GM19351 (cell line): ENCODE measurements around the gene SMAD4.
"Not testable (repeated sequence)": the region's sequence is repeated elsewhere in the genome, so short reads cannot be mapped to it uniquely, and the experiment has no call there.

Source experiments
- ATAC-seq: cut with Tn5 transposase; IDR thresholded peaks from one replicate; pipeline ENCODE4 v1.9.1; 2021; ENCODE audit warnings: mild to moderate bottlenecking, moderate library complexity; ENCODE audit not compliant: unreplicated experiment

Gene SMAD4

GRCh38 chr18:51108330-51108729 lies 78.3 kb downstream of the SMAD4 start:
- ATAC-seq: no peak

DNA sequence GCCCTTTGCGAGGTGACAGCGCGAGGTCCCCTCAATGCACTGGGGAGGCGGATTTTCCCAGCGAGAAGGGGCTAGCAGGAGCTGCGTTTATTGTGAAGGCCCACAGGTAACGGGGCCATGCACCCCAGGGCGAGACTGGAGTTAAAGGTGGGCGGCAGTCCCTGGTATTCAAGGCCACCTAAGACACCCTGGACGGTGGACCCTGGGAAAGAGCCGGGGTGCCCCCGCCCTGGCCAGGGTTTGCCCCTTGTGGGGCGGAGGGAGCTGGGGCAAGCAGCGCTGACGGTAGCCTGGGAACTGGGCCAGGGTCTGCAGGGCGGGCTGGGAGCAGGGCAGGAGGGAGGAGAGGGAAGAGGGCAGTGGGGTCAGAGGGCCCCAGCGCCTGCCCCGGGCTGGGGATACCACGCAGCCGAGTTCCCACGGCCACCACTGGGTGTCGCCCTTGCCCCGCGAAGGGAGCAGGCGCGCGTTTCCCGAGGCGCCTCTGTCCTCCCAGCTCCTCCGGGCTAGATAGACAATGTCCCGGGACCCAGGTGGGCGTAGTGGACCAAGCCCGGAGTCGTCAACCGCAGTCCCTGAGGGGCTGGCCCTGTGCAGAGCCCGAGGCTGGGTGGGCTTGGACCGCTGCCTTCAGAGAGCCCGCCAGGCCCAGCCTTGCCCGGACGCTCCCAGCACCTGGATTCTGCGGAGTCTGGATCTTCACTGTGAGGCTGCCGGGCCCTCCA lies 80.2 kb downstream of the SMAD4 start:
- ATAC-seq: peak; percentile 88

DNA sequence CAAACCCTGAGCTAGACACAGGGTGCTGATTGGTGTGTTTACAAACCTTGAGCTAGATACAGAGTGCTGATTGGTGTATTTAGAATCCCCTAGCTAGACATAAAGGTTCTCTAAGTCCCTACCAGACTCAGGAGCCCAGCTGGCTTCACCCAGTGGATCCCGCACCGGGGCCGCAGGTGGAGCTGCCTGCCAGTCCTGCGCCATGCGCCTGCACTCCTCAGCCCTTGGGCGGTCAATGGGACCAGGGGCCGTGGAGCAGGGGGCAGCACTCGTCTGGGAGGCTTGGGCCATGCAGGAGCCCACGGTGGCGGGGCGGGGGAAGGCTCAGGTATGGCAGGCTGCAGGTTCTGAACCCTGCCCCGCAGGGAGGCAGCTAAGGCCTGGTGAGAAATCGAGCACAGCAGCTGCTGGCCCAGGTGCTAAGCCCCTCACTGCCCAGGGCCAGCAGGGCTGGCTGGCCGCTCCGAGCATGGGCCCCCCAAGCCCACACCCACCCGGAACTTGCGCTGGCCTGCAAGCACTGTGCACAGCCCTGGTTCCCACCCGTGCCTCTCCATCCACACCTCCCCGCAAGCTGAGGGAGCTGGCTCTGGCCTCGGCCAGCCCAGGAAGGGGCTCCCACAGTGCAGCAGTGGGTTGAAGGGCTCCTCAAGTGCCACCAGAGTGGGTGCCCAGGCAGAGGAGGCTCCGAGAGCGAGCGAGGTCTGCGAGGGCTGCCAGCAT lies 81.8 kb downstream of the SMAD4 start:
- ATAC-seq: not testable (repeated sequence)

- ATAC-seq: not testable (repeated sequence)
Measured at GRCh38 chr18:51116996-51117395, 87.0 kb downstream of the SMAD4 start.

DNA sequence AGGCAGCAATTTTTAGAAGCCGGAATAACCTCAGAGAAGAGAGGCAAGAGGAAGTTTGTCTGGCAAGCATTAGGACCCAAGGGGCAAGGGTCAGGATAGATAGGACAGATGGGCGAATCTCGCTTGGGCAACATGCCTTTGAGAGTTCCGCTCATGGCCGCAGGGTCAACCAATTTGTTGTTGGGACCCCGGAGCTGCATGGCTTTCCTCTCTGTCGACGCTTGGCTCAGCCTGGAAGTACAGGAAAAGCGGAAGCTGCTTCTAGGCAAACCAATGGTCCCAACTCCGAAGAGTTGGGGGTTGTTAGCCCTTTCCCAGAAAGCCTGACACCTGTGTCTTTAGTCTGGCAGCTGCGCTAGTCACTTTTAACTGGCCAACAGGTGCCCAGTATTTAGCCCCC lies 89.5 kb downstream of the SMAD4 start:
- ATAC-seq: not testable (repeated sequence)

DNA sequence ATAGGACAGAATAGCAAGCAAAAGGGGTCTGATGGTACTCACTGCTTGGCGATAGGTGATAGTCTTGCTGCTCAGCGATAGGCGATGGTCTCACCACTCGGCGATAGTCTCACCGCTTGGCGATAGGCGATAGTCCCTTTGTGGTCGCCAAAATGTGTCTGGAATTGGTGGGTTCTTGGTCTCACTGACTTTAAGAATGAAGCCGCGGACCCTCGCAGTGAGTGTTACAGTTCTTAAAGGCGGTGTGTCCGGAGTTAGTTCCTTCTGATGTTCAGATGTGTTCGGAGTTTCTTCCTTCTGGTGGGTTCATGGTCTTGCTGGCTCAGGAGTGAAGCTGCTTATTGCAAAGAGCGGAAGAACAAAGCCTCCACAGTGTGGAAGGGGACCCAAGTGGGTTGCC lies 90.0 kb downstream of the SMAD4 start:
- not testable (repeated sequence) for ATAC-seq

DNA sequence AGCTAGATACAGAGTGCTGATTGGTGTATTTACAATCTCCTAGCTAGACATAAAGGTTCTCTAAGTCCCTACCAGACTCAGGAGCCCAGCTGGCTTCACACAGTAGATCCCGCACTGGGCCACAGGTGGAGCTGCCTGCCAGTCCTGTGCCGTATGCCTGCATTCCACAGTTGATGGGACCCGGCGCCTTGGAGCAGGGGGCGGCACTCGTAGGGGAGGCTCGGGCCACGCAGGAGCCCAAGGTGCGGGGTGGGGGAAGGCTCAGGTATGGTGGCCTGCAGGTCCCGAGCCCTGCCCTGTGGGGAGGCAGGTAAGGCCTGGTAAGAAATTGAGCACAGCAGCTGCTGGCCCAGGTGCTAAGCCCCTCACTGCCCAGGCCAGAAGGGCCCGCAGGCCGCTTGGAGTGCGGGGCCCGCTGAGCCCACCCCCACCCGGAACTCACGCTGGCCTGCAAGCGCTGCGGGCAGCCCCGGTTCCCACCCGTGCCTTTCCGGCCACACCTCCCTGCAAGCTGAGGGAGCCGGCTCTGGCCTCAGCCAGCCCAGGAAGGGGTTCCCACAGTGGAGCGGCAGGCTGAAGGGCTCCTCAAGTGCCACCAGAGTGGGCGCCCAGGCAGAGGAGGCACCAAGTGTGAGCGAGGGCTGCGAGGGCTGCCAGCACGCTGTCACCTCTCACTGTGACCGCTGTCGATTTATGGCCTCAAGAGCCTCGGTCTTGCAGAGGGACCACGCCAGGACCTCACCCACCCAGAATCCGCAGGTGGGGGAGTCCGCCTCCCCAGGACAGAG lies 91.0 kb downstream of the SMAD4 start:
- no peak for ATAC-seq

DNA sequence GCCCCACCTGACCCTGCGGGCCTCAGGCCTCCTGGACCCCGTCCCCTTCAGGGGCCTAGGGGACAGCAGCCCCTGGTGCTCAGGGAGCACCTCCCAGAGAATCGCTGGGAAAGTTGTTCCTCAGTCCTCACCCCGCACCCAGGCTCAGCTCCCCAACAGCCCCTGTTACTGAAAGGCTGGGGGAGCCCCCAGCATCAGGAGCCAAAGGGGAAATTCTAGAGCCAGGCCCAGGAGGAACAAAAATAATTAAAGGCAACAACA lies 91.5 kb downstream of the SMAD4 start:
- ATAC-seq: no peak

- no peak for ATAC-seq
Measured at GRCh38 chr18:51122266-51123045, 92.4 kb downstream of the SMAD4 start.

DNA sequence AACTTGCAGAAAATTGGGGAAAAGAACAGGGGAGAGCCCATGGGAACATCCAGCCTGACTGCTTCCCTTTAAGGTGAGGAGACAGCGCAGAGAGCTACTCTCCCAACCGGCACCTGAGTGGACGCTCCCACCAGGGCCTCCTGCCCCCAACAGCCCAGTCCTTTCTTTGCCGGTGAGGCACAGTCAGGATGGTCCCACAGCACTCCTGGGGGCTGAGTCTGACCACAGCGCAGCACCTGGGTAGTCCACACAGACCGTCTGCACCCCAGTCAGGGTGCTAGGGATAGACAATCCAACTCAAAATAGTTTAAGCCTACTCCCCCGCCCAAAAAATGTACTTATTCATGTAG lies 93.0 kb downstream of the SMAD4 start:
- ATAC-seq: no peak

DNA sequence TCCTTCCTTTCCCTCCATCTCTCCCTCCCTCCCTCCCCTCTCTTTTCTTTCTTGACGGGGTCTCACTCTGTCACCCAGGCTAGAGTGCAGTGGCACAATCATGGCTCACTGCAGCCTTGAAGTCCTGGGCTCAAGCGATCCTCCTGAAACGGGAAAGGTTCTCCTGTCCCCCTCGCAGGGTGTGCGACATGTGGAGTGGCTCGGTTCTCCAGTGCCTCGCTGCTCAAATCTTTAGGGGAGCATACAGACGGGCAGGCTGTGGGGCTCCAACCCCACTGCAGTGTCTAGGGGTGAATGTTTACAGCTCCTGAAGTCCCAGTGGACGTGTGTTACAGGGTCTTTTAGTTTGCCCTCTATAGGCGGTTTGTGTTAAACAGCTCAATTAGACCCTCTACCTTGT lies 93.5 kb downstream of the SMAD4 start:
- ATAC-seq: no peak

DNA sequence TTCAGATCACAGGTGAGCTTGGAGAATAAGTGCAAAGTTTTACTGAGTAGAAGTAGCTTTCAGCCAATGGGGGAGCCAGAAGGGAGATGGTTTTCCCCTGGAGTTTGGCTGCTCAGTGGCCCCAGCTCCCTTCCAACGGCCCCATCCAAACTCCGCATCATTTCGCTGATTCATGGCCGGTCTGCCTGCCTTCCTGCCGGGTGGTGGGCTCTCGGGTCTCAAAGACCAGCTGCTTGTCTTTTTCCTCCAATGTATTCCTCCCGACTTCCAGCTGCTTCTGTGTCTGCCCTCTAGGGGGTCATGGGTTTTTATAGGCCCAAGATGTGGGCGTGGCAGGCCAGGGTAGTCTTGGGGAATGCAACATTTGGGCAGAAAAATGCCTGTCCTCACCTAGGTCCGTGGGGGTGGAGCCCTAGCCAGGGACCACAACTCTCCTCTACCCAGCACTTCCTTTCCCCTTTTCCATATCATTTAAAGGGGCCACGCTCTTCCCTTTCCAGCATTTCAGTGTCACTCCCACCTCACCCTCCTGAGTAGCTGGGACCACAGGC lies 94.0 kb downstream of the SMAD4 start:
- ATAC-seq: no peak

GRCh38 chr18:51125976-51126375 lies 96.0 kb downstream of the SMAD4 start:
- ATAC-seq: no peak

DNA sequence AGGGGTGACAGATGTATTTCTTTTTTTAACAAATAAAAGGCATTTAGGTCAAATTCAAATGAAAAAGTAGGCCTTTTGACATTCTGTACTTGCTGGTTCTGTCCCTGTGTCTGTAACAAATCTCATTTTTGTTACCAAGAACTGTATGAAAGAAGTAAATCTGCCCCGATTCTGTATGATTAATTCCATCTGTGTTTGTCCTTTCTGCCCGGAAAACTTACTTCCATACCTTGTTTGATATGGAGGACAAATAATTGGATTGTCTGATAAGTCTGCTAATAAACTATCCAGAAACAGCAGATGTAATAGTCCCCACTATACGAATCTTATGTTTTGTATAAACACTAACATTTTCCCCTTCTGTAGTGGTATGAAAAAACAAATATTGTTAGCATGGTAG lies 97.7 kb downstream of the SMAD4 start:
- ATAC-seq: no peak

- no peak for ATAC-seq
Measured at GRCh38 chr18:51128533-51128932, 98.5 kb downstream of the SMAD4 start.

DNA sequence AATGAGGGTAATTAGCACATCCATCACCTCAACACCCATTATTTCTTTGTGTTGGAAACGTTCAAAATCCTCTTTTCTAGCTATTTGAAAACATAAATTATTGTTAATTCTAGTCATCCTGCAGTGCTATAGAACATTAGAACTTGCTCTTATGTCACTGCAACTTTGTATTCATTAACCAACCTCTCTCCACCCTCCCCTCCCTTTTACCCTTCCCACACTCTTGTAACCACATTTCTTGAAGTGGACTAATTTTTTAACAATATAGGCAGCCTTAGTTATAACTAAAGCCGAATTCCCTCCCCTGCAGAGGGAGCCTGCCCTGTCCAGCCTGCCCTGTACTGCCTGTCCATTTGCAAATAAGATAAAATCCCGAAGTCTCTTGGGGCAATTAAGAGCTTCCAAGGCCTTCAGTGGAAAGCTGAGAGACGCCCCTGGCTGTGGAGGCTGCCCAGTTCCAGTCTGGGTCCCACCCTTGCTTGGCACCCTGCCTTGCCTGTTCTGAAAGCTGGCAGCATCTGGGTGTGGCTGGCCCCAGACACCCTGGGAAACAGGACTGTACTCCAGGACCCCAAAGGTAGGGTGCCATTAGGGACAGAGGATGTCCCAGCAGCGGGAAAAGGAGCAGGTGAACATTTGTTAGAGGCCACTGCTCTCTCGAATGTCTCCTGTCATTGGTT lies 102.4 kb downstream of the SMAD4 start:
- ATAC-seq: no peak

- ATAC-seq: no peak
Measured at GRCh38 chr18:51133580-51134160, 103.7 kb downstream of the SMAD4 start.
